HG03460 (cell line): Measurements from ENCODE around the gene BEST1.

Source experiments
- ATAC-seq: cut with Tn5 transposase; IDR thresholded peaks from one replicate; pipeline ENCODE4 v1.9.1; 2021; ENCODE audit not compliant: unreplicated experiment

The BEST1 gene

DNA sequence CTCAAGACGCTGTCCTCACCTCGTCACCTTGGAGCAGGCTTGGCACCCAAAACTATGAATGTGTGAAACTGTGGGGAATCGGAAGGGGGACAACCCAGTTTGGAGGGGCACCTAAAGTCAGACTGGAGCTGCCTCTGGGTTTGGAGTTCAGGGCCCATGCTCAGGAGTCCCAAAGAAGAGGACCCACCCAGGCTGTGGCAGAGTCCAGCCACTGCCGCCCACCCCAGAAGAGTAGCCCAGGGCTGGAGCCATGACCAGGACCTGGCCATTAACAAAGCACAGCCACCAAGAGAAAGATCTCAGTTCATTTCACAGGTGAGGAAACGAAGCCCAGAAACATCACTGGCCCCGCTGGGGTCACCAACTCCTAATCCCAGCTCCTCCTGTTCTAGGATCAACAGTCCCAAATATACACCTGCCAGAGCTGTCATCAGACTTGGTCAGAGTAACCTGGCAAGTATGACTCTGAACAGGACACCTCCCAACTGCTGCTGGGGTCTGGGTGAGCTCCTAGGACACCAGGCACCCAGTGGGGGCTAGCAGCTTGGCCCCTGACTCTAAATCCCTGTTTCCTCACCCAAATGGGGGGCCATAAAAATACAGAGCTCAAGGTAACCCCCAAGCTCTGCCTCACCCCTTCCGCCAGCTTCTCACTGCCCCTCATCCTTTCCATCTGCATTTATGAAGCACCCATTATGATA lies 35.5 kb upstream of the BEST1 start:
- ATAC-seq, result no peak

DNA sequence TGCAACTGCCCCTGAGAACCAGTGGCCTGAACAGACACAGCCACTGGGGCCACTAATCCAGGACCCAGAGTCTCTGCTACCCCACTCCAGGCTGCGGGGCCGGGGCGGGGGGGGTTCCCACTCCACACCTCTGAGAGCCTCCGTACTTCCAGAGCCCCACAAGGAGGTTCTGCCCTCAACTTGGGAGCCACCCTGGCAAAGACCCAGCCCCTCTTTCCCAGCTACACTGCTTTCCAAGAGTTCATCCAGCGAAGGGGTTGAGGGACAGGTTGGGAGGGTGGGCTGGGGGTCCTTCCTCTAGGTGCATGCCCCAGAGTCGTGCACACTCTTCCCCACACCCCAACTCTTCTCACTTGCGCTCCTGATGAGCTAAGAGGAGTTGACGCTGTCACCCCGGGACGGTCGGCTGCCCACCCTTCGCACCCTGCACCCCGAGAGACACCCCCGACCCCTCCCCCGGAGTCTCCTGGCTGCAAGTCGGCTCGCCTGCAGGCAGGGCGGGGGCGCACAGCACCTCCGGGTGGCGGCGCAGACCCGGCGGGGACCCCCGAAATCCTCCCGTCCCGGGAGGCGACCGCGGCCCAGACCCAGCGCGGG lies 33.3 kb upstream of the BEST1 start:
- no peak for ATAC-seq

DNA sequence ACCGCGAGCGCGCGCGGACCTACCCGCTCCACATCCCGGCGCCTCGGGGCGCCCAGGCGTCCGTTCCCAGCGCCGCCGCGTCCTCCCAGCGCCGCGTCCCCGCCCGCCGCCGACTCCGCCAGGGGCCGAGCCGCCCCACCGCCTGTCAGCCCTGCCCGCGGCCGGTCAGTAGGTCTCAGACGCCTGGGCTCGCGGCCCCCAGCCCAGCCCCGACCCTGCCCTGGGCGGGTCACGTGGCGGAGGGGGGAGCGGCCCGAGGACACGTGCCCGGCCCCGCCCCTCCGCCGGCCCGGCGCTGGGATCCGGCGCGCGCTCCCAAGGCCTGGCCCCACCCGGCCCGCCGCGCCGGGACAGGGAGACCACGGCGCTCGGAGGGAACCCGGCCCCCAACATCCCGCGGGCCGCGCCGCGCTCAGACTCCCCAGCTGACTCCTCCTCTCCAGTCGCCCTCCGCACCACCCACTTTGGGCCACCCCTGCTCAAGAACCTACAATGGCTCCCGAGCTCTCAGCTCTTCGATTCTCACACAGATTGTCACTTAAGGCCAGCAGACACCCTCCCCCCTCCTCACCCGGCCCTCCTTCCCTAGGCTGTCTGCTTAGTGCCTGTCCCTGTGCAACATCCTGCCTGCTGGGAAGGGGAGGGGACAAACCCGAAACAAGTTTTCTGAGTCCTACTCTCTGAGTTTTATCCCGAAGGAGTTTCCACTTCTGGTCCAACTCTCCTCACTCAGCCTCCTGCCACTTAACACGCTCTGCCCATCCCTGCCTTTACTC lies 32.6 kb upstream of the BEST1 start, which contains the start of gene RAB3IL1:
Gene RAB3IL1, minus strand, starts transcription at position 233 of the 776 bp plus-strand sequence. Its CDS starts 199 bp downstream, at position 34.
- ATAC-seq, result no peak

DNA sequence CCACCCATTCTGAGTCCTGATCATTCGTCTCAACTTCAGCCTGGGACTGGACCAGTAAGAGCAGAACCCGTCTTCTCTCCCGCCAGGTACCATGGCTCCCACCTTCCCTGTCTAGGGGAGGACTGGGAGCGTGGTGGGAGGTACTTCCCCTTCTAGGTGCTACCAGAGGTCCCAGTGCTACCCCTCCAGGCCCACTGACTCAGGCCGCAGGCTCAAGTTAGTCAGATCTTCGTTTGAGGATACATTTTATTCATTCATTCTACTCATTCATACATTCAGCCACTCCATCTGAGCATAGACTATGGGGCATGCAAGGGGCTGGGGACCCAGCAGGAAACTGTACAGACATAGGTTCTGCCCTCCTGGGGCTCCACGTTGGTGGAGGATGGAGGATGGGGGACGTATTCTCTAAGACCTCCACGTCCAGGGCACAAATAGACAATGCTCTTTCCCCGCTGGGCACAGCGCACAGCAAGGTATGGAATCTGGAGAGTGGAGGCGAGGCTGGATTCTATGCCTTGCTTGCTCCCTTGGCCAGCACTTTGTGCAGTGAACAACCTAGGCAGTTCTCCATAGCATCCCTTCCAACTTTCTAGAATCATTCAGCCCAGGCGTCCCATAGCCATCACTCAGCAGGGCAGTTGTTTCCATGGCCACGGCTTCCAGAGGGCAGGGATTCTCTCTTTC lies 31.8 kb upstream of the BEST1 start:
- ATAC-seq, result no peak

DNA sequence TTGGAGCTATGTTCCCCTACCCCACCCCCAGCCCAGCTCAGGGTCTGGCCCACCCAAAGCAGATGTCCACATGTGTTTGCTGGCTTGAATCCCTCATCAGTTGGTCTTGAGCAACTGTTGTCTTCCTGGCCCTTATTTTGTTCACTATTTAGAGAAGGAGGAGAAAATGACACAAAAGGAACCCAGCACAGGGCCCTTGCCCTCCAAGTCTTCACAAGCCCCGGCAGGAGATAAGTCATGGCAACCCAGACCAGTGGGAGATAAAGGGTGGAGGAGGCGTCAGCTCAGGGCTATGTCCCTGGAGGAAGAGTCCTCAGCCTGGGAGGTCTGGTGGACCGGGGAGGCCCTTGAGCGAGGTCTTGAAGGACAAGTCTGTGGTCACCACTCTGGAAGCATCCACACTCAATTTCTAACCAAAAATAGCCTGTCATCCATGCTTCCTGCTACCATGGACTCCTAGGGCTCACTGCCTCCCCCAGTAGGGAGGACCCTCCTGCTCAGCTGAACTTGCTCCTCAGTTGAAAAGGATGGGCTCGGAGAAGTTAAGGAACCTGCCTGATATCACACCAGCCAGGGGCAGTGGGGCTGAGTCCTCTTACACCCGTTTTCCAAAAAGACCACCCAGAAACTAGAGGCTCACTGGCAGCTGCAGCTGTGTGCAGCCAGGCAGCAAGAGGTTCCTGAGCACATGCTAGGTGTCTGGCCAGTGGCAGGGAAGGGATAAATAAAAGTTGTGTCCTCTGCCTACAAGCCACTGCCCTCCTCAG lies 31.0 kb upstream of the BEST1 start:
- ATAC-seq, result no peak

DNA sequence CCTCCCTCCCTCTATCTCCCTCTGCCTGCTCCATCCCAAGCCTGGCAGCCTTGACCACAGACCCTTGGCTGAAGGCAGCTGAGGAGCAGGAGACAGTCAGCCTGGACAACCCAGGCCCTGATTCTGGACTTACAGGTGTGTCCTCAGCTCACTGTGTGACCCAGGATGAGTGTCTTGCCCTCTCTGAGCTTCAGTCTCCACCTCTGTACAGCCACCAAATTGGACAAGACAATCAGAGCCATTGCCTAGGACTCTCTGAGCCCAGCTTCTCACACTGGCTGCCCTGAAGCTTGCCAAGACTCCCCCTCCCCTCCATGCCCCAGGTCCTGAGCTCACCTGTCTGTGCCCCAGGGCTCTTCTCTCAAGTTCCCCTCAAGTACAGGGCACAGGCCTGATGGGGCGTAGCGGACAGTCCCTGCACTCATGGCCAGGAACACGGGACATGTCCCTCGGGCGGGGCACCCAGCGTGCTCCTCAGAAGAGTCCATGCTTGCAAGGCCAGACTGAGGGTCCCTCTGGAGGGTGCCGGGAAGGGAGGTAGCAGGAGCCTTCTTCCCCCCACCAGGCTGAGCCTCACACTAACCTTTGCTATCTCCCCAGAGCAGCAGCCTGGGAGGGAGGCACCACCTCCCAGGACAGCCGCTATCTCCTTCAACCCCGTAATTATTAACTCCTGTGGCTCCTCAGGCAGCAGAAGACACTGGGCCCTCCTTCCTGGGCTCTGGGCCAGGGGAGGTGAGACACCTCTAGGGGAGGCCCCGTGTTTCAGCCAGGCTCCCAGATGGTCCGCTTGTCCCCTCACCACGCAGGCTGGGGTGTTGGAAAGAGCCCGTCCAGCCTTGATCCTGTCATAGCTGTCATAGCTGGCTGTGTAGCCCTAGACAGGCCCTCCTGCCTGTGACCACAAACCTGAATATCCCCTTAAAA lies 30.2 kb upstream of the BEST1 start:
- no peak for ATAC-seq

DNA sequence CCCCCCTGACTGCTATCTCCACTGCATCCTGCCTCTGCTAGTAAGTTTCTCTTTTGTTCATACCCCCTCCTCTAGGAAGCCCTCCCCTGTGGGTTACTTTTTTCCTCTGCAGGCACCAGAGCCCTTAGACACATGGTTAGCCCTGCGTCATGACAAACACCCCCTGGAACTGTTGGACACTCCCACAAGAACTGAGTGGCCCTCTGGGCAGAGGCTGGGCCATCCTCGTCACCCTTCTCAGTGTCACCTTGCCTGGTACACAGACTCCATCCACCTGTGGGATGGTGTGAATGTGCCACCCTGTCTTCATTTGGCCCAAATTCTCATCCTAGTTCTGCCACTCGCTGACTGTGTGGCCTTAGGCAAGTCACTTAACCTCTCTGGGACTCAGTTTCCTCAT lies 28.7 kb upstream of the BEST1 start:
- no peak for ATAC-seq

DNA sequence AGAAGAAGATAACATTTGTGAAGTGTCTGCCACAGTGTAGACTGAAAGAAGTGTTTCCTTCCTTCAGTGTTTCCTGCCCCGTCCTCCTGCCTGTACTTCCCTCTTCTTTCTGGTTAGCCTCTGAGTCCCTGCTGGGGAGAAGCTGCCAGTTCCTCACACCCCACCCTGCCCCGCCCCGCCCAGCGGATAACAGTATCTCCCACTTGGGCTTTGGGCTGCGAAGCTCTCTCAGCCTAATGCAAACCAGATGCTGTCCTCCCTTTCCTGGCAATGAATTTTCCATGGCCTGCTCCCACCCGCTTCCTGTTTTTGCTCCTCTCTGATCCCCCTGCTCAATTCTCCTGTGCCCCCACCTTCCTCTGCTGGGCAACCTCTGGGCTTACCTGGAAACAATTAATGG lies 27.6 kb upstream of the BEST1 start:
- no peak for ATAC-seq

DNA sequence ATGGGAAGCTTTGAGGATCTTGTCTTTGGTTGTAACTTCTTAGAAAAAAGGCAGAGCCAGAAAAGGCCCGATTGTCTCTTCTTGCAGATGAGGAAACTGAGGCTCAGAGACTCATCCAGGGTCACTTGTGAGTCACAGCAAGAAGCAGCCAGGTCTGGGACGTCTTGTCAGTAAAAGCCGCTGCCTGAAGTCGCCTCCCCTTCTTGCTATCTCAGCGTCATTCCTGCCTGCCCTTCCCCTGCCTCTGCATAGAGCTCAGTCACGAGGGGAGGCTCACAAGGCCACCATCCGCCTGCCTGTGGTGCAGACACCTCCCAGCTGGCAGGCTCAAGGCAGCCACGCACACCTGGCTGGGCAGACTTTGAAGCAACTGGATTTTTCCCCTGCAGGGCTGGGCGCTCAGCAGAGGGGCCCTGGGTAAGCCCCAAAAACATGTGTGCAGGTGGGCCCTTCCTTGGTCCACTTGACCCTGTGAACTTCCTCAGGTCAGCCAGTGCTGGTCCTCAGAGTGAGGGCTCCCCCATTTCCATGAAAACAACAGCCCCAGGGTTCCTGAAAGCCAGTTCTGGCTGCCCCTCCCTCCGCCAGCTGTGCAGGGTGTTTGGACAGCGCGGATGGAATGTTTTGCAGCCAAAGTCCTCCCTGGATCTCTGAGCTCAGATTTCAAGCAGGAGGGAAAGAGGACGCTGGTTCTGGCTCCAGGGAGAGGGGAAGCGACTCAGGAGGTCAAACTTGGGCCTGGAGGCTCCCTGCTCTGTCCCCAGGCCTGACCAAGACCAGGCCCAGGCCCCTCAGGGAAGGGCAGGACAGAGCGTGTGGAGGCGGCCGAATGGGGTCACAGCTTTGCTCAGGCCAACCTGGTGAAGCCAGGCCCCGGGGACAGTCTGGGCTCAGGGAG lies 26.7 kb upstream of the BEST1 start:
- no peak for ATAC-seq

DNA sequence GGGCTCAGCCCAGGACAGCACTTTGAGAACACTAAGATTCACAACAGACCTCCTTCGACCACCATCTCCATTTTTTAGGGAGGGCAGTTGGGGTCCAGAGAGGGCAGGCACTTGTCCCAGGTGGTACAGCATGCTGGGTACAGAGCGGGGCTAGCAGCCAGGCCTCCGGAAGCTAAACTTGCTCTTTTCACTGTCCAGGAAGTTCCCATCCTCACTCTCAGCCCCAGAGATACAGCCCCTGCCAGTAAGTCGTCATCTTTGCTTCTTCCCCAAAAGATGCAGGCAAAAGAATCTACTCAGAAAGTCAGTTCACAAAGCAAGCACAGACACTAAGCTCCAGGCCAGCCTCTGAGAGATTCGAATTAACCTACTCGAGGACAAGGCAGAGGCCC lies 26.1 kb upstream of the BEST1 start:
- no peak for ATAC-seq

DNA sequence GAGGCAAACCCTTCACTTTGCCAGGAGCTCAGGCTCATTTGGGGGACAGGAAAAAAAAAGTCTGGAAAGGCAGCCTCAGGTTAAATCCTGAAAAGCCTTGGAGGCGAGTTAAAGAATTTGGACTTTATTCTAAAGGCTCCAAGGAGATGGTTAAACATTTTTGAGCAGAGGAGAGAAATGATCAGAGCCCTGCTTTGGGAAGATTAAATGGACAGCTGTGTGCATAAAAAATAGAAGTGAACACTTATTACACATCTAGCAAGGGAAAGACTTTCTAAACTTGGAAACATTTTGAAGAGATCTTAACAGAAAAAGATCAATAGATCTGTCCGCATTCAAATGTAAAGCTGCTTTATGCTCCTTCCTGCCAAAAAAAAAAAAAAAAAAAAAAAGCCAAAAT lies 24.4 kb upstream of the BEST1 start:
- ATAC-seq, result no peak

DNA sequence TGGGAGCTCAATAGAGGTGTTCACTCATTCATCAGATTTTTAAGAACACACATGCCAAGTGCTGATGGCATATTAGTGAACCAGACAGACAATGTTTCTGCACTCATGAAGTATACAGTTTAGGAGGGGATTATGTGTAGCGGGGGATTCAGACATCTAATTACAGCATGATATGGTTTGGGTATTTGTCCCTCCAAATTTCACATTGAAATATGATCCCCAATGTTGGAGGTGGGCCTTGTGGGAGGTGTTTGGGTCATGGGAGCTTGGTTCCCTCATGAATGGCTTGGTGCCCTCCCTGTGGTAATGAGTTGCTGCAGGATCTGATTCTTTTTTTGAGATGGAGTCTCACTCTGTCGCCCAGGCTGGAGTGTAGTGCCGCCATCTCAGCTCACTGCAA lies 23.9 kb upstream of the BEST1 start:
- no peak for ATAC-seq

DNA sequence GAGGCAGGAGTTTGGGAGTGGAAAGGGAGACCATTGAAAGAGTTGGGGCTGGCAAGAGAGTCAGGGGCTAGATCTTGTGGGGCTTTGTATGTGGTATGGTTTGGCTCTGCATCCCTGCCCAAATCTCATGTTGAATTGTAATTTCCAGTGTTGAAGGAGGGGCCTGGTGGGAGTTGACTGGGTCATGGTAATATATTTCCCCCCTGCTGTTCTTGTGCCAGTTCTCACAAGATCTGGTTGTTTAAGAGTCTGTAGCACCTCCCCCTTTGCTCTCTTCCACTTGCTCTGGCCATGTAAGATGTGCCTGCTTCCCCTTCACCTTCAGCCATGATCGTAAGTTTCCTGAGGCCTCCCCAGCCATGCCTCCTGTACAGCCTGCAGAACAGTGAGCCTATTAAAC lies 22.6 kb upstream of the BEST1 start:
- no peak for ATAC-seq

DNA sequence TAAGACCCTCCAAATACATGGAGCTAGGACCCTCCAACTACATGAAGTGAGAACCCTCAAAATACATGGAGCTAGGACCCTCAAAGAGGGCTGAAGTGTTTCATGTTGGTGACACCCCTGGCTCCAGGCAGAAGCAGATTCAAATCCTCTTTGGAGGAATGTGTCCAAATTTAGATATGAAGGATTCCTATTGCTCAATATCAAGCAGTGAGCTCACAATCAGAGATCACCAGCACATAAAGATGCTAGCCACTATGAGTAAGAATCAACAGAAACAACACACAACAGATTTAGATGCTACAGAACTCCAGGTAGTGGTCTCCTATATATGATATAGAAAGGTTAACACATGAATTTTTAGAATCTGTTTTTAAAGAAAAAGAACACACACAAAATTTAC lies 21.5 kb upstream of the BEST1 start:
- ATAC-seq, result no peak

DNA sequence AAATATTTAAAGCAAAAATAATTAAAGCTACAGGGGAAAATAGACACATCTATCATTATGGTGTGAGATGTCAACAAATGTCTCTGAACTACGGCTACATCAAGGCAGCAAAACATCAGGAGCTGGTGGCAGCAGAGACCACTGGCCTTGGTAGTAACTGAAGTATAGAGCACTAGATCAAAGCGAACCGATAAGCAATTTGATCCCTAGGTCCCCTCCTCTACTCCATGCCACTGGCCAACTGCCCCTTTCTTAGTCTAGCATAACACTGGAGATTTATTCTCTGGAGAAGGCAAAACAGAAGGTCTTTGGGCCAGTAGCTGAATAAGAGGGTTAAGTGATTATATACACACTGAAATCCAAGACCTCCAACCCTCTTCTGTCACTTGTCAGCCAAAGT lies 19.2 kb upstream of the BEST1 start:
- ATAC-seq, result no peak

DNA sequence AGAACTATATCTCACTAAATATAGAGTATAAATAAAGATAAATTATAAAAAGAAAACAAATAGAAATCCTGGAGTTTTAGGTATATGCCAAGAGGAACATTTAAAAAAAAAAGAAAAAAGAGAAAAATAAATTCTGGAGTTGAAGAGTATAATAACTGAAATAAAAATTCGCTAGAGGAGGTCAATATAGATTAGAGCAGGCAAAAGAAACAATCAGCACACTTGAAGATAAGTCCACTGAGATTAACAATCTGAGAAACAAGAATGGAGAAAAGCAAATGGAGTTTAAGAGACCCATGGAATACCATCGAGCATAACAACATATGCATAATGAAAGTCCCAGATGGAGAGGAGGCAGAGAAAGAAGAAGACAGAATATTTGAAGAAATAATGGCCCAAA lies 14.3 kb upstream of the BEST1 start:
- no peak for ATAC-seq

DNA sequence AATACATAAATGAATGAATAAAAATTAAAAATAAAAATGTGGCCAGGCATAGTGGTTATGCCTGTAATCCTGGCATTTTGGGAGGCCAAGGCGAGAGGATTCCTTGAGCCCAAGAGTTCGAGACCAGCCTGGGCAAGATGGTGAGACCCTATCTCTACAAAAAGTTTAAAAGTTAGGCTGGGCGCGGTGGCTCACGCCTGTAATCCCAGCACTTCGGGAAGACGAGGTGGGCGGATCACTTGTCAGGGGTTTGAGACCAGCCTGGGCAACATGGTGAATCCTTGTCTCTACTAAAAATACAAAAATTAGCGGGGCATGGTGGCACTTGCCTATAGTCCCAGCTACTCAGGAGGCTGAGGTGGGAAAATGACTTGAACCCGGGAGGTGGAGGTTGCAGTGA lies 9.7 kb upstream of the BEST1 start:
- no peak for ATAC-seq

DNA sequence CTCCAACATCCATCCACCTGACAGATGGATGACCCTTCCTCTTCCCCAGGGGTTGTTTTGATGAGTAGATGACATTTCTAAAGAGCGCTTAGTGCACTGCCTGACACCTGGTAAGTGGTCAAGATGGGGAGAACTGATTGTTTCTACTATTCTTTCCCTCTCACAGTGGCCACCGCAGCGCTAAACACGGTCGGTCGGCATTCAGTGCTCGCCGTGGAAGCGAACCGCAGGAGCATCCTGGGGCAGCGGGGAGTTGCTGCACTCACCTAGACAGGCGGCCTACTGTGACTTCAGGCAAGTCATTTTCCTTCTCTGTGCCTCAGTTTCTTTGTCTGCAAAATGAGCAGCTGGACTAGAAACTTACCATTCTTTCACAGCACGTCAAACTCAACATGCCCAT lies 5.0 kb upstream of the BEST1 start:
- ATAC-seq, result no peak

DNA sequence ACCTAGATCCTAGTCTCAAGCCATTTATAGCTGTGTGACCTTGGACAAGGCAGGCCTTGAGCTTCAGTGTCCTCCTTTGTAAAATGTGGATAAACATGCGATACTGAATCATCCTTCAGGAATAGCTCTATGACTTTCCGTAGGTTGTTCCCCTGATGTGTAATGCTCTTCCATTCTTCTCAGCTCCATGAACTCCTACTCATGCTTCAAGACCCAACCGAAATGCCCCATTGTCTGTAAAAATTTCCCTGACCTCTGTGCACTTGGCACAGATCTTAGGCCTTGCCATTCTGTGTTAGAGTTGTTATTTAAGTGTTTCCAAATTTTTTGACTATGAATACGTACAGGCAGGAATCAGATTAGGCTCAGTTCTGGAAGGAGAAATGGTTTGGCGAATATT lies 3.3 kb upstream of the BEST1 start:
- ATAC-seq, result no peak
